Bronchial epithelial cell (primary cell): Measurements from ENCODE around the gene CDK2. TPM values are rescaled to one million over a fixed set of nuclear protein-coding genes. Genes with fewer than 3 reads are reported as not detected.
"Not testable (repeated sequence)": the region's sequence is repeated elsewhere in the genome, so short reads cannot be mapped to it uniquely, and the experiment has no call there.

Experiments
- DNase-seq: peaks from one replicate; pipeline ENCODE4 v3.0.0-alpha.2; 2010; ENCODE audit warnings: low read depth
- FAIRE-seq: peaks from 2 replicates; lab custom pipeline; 2011; peaks lifted over from hg19 to GRCh38; lab: Jason Lieb, UNC
- H3K27me3 ChIP-seq: 2 replicates; pipeline ENCODE4 v1.5.1; 2011; ENCODE audit warnings: low read length; ENCODE audit not compliant: control insufficient read depth, insufficient read depth
- H3K36me3 ChIP-seq: 2 replicates; pipeline ENCODE4 v1.5.1; 2011; ENCODE audit warnings: low read length; ENCODE audit not compliant: control insufficient read depth, insufficient read depth
- H3K4me3 ChIP-seq: 2 replicates; pipeline ENCODE4 v1.5.1; 2011; ENCODE audit warnings: mild to moderate bottlenecking, low read depth, low read length, control low read depth
- CTCF ChIP-seq: IDR thresholded peaks from 2 replicates; pipeline ENCODE4 v1.5.1; 2011; ENCODE audit warnings: mild to moderate bottlenecking, moderate library complexity, low read length, control low read depth, inconsistent platforms; ENCODE audit not compliant: insufficient read depth, severe bottlenecking
- total RNA-seq: library from RNA; depleted of rRNA; stranded (reverse); fragments of >200 nt; gene quantifications from 2 replicates; pipeline ENCODE4 v1.2.1, GENCODE V29; 2014

CDK2 gene
- total RNA-seq, 1 donor from 2014 or later: 6.8 TPM

DNA sequence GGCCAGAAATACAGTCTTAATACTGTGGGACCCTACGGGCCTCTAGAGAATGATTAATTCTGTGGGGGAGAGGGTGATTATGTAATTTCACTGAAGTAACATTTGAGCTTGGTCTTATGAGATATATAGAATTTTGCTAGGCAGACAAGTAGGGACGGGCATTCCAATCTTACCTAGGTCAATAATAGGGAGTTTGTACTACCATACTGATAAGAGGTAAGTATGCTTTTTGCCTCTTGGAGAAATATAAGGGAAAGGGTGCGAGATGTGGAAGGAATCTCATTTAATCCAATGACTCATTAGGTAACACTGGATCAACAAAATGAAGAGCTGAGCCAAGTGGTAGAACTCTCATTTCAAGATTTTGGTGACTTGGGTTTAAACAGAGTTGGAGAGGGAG lies 12.4 kb downstream of the CDK2 start:
- H3K4me3 ChIP-seq: no peak overlapping the region
- peaks cover 2% of the 10 kb centered on the region for H3K36me3 ChIP-seq
- H3K27me3 ChIP-seq: no peaks in the 10 kb centered on the region
- FAIRE-seq (no peak), DNase-seq (no peak)
- TF ChIP-seq CTCF: no peak

- not testable (repeated sequence) for H3K36me3 ChIP-seq, H3K27me3 ChIP-seq, H3K4me3 ChIP-seq, FAIRE-seq
- peak; percentile 64 for DNase-seq
Measured at GRCh38 chr12:55981882-55982281, 15.3 kb downstream of the CDK2 start.

GRCh38 chr12:55982319-55982936 lies 15.8 kb downstream of the CDK2 start:
- no peak for DNase-seq

GRCh38 chr12:55983232-55983842 lies 16.7 kb downstream of the CDK2 start:
- H3K27me3 ChIP-seq: no peaks in the 10 kb centered on the region
- no peak overlapping the region for H3K4me3 ChIP-seq
- DNase-seq (no peak), FAIRE-seq (no peak)
- no peak for TF ChIP-seq CTCF
- H3K36me3 ChIP-seq: peaks cover 10% of the 10 kb centered on the region

More at GRCh38 chr12:55982319-55982936, 15.8 kb downstream of the CDK2 start:
- FAIRE-seq: no peak
- H3K36me3 ChIP-seq: peaks cover 10% of the 10 kb centered on the region
- H3K27me3 ChIP-seq: no peaks in the 10 kb centered on the region
- TF ChIP-seq CTCF: no peak
- H3K4me3 ChIP-seq: no peak overlapping the region

- H3K27me3 ChIP-seq: no peaks in the 10 kb centered on the region
- TF ChIP-seq CTCF: no peak
- H3K36me3 ChIP-seq: peaks cover 13% of the 10 kb centered on the region
- DNase-seq (no peak), FAIRE-seq (no peak)
- no peak overlapping the region for H3K4me3 ChIP-seq
Measured at GRCh38 chr12:55984861-55985260, 18.2 kb downstream of the CDK2 start.

GRCh38 chr12:55985341-55985740 lies 18.7 kb downstream of the CDK2 start:
- DNase-seq (no peak), FAIRE-seq (no peak)
- H3K27me3 ChIP-seq: no peaks in the 10 kb centered on the region
- TF ChIP-seq CTCF: no peak
- H3K36me3 ChIP-seq: peaks cover 14% of the 10 kb centered on the region
- H3K4me3 ChIP-seq: no peak overlapping the region

GRCh38 chr12:55985976-55986375 lies 19.3 kb downstream of the CDK2 start:
- peaks cover 17% of the 10 kb centered on the region for H3K36me3 ChIP-seq
- H3K4me3 ChIP-seq, H3K27me3 ChIP-seq, DNase-seq, FAIRE-seq: not testable (repeated sequence)
